OCI-LY7 (cell line): ENCODE measurements around the gene PRELP. TPM values are rescaled to one million over a fixed set of nuclear protein-coding genes. Genes with fewer than 3 reads are reported as not detected.

ENCODE experiments used
- BruUV-seq: library from RNA; stranded (reverse); fragments of 400-500 nt; replicated peaks from 2 replicates; lab custom pipeline; 2021; lab: Mats Ljungman, UMichigan
- CTCF ChIA-PET: fragments of 300-600 bp; sonication (Branson Sonifier 250); formaldehyde crosslinking; loops from one replicate; lab custom pipeline; 2022; ENCODE audit warnings: antibody characterized with exemption; ENCODE audit not compliant: unreplicated experiment; lab: Charles Lee
- POLR2A ChIA-PET: fragments of 300-600 bp; sonication (Branson Sonifier 250); formaldehyde crosslinking; loops from one replicate; lab custom pipeline; 2022; ENCODE audit warnings: antibody characterized with exemption; lab: Charles Lee
- DNase-seq: peaks from one replicate; pipeline ENCODE4 v3.0.0-alpha.2; 2015; ENCODE audit warnings: low spot score
- H2AFZ ChIP-seq: fragments of 200-600 bp; sonication (generic), shearing (Covaris generic); 2 replicates; pipeline ENCODE4 v1.6.1; 2014; ENCODE audit warnings: mild to moderate bottlenecking, antibody characterized with exemption, low read length, moderate library complexity
- H3K27ac ChIP-seq: fragments of 200-600 bp; sonication (generic); 2 replicates; pipeline ENCODE4 v1.5.1; 2014; ENCODE audit warnings: mixed run types, low read depth, mild to moderate bottlenecking, moderate library complexity, low read length, inconsistent platforms; ENCODE audit not compliant: poor library complexity, severe bottlenecking
- H3K36me3 ChIP-seq: fragments of 200-600 bp; sonication (generic); 2 replicates; pipeline ENCODE4 v1.6.1; 2014; ENCODE audit warnings: mild to moderate bottlenecking, antibody characterized with exemption, low read length, moderate library complexity, mixed read lengths; ENCODE audit not compliant: insufficient read depth
- H3K4me1 ChIP-seq: fragments of 200-600 bp; sonication (generic); 2 replicates; pipeline ENCODE4 v1.5.1; 2014; ENCODE audit warnings: mild to moderate bottlenecking, low read length; ENCODE audit not compliant: insufficient read depth, poor library complexity, severe bottlenecking
- H3K4me2 ChIP-seq: fragments of 200-600 bp; sonication (generic); 2 replicates; pipeline ENCODE4 v1.6.1; 2014; ENCODE audit warnings: mild to moderate bottlenecking, low read length
- H3K4me3 ChIP-seq: fragments of 200-600 bp; sonication (generic); 2 replicates; pipeline ENCODE4 v1.5.1; 2014; ENCODE audit warnings: mild to moderate bottlenecking, low read depth, low read length; ENCODE audit not compliant: poor library complexity, severe bottlenecking
- H3K79me2 ChIP-seq: fragments of 200-600 bp; sonication (generic); 2 replicates; pipeline ENCODE4 v1.6.1; 2016; ENCODE audit warnings: low read depth, mild to moderate bottlenecking, low read length, moderate library complexity, mixed read lengths; ENCODE audit not compliant: insufficient read depth
- H3K9me2 ChIP-seq: fragments of 200-600 bp; sonication (generic); 2 replicates; pipeline ENCODE4 v1.6.1; 2016; ENCODE audit warnings: mild to moderate bottlenecking, low read length, mixed read lengths; ENCODE audit not compliant: insufficient read depth
- H3K9me3 ChIP-seq: fragments of 200-600 bp; sonication (generic); 2 replicates; pipeline ENCODE4 v1.6.1; 2014; ENCODE audit warnings: mild to moderate bottlenecking, mixed run types, low read length, mixed read lengths
- H4K20me1 ChIP-seq: fragments of 200-600 bp; sonication (generic); 2 replicates; pipeline ENCODE4 v1.6.1; 2014; ENCODE audit warnings: mild to moderate bottlenecking, antibody characterized with exemption, low read length, moderate library complexity, mixed read lengths; ENCODE audit not compliant: insufficient read depth
- CTCF ChIP-seq: fragments of 200-600 bp; sonication (generic); conservative IDR thresholded peaks from 2 replicates; pipeline ENCODE4 v1.5.1; 2014; ENCODE audit warnings: mild to moderate bottlenecking, antibody characterized with exemption, low read length, moderate library complexity, mixed read lengths
- EZH2phosphoT487 ChIP-seq: fragments of 200-600 bp; sonication (generic); IDR thresholded peaks from 2 replicates; pipeline ENCODE4 v1.6.1; 2018; ENCODE audit warnings: low read depth, borderline replicate concordance, mild to moderate bottlenecking, mixed run types, antibody characterized with exemption, low read length, moderate library complexity, mixed read lengths
- intact Hi-C: fragments of 100-400 bp; cut with micrococcal nuclease; formaldehyde crosslinking; loops from one replicate; pipeline ENCODE4 v1.10.0; 2022; ENCODE audit not compliant: unreplicated experiment
- total RNA-seq, 2 experiments: library from RNA; depleted of rRNA in 1 of 2; stranded (reverse); fragments of >200 nt in 1 of 2; shearing (Covaris generic) in 1 of 2; gene quantifications; 2 replicates each; pipeline ENCODE4 v1.2.3, GENCODE V29; 2014 to 2022

PRELP gene
- total RNA-seq, 2 experiments from 2014 or later = not detected

DNA sequence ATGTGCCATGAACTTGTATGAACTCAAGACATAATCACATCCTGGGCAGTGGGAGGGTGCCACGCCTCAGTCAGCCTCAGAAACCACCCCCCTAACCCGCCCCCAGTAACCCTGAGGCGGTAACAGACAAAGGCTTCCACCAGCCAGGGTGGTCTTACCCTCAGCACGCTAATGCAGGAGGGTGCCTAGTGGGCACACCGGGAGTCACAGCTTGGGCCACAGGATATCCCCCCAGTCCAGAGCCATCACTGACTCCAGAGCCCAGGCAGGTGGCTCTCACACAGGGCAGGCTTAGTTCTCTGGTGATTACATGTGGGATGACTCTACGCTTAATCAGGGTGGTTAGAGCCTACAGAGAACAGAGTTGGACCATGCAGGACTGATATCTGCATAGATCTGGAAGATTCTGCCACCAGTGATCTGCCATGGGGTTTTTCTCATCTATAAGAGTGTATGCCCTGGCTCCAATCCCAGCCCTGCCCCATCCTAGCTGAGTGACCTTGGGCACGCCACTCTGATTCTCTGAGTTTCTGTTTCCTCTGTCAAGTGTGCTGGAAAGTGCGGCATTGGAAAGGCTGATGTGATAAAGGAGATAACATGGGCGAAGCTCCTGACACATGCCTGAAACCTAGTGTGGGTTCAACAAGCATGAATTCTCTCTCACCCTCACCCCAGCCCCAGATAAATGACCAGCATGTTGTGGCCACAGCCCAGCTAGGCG lies 45.6 kb downstream of the PRELP start:
- H3K27ac ChIP-seq = no peak overlapping the region
- DNase-seq = no peak
- ChIA-PET CTCF (no interaction called here), POLR2A (no interaction called here)
- H3K9me3 ChIP-seq = no peaks in the 10 kb centered on the region
- intact Hi-C loops = no loop called here
- H3K9me2 ChIP-seq = no peaks in the 10 kb centered on the region
- no TSS peak for BruUV-seq
- H3K36me3 ChIP-seq = no peaks in the 10 kb centered on the region
- H2AFZ ChIP-seq = no peak overlapping the region
- no peaks in the 10 kb centered on the region for H4K20me1 ChIP-seq
- H3K4me3 ChIP-seq = no peak overlapping the region
- TF ChIP-seq CTCF (no peak), EZH2phosphoT487 (no peak)
- no peaks in the 10 kb centered on the region for H3K4me1 ChIP-seq
- no peaks in the 10 kb centered on the region for H3K79me2 ChIP-seq
- H3K4me2 ChIP-seq = no peak overlapping the region

DNA sequence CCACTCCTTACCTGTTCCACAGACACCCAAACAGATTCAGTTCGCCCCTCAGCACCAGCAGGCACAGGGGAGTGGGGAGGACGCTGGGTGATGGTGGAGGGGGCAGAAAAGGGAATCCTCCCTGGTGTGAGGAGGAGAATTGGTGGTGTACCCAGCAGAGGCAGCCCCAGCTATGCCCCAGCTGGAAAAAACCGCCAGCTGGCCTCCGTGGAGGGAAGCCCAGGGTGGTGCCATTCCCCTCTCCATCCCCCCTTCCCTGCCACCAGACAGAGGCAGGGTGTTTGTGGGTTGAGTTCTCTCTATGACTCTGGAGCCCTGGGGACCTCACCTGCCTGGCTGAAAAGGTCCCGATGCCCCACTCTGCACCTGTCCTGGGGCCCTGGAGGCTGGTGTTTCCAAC lies 46.2 kb downstream of the PRELP start:
- no peaks in the 10 kb centered on the region for H3K36me3 ChIP-seq
- ChIA-PET CTCF (no interaction called here), POLR2A (no interaction called here)
- no peak overlapping the region for H3K27ac ChIP-seq
- H3K4me2 ChIP-seq = no peak overlapping the region
- DNase-seq = no peak
- no TSS peak for BruUV-seq
- H3K9me3 ChIP-seq = no peaks in the 10 kb centered on the region
- H3K79me2 ChIP-seq = no peaks in the 10 kb centered on the region
- no peak for TF ChIP-seq CTCF
- no peak for TF ChIP-seq EZH2phosphoT487
- no peaks in the 10 kb centered on the region for H3K9me2 ChIP-seq
- no peak overlapping the region for H2AFZ ChIP-seq
- no peaks in the 10 kb centered on the region for H3K4me1 ChIP-seq
- H3K4me3 ChIP-seq = no peak overlapping the region
- H4K20me1 ChIP-seq = no peaks in the 10 kb centered on the region
- intact Hi-C loops = no loop called here

GRCh38 chr1:203522237-203522636 lies 46.6 kb downstream of the PRELP start:
- TF ChIP-seq EZH2phosphoT487 (no peak), CTCF (no peak)
- H3K4me3 ChIP-seq = no peak overlapping the region
- DNase-seq = no peak
- H3K9me3 ChIP-seq = no peaks in the 10 kb centered on the region
- H3K4me1 ChIP-seq = no peaks in the 10 kb centered on the region
- no peaks in the 10 kb centered on the region for H3K79me2 ChIP-seq
- BruUV-seq = no TSS peak
- no peak overlapping the region for H3K27ac ChIP-seq
- H3K9me2 ChIP-seq = no peaks in the 10 kb centered on the region
- POLR2A ChIA-PET = no interaction called here
- CTCF ChIA-PET = no interaction called here
- no peaks in the 10 kb centered on the region for H4K20me1 ChIP-seq
- H3K4me2 ChIP-seq = no peak overlapping the region
- intact Hi-C loops = no loop called here
- no peaks in the 10 kb centered on the region for H3K36me3 ChIP-seq
- H2AFZ ChIP-seq = no peak overlapping the region
